HG02938 (cell line): ENCODE results near the gene DCDC1.
A peak's percentile ranks its signal among the peaks of the same experiment; 100 is the strongest.

Experiments used
- ATAC-seq: cut with Tn5 transposase; IDR thresholded peaks from one replicate; pipeline ENCODE4 v1.9.1; 2021; ENCODE audit warnings: mild to moderate bottlenecking, moderate library complexity; ENCODE audit not compliant: unreplicated experiment

Gene DCDC1

DNA sequence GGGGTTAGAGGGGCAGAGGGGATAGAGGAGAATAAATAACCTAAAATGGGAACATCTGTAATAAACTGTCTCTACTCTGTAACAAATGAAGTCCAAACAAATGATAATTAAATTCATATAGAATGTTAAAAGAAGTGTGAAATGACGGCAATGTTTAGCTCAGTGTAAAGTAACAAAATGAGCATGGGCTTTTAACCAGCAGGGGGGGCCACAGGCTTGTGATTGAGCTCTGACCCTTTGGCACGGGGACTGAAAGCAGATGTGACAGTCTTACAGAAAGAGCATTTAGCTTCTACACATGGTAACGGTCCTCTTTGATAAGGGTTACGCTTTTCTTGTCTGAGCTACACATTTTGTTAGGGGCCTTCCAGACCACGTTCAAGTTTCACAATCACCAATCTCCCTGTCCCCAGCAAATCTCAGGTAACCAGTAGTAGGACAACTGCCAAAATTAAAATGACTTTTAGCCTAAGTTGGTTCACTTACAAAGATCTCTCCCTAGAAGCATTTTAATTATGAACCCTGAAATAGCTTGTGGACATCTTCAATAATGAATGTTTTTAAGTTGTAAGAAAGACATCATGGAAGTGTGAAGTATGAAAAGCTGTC, 262.5 kb downstream of the DCDC1 start:
- ATAC-seq = peak; percentile 86

DNA sequence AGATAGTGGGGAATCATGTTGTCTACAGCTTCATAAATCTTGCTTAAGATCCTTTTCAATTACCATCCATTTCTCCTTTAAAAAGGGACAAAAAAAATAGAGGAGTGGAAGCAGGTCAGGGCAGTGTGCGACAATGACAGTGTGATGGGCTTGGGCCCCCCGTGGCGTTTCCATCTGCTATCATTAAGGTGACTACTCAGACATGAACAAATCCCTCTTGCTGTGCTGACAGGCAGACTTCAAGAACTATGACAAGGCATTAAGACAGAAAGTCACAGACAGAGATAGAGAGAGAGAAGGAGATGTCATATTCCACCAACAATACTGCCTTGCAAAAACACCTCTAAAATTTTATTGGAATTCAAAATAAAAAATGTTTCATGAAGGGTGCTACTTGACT, 263.2 kb downstream of the DCDC1 start:
- ATAC-seq = no peak

DNA sequence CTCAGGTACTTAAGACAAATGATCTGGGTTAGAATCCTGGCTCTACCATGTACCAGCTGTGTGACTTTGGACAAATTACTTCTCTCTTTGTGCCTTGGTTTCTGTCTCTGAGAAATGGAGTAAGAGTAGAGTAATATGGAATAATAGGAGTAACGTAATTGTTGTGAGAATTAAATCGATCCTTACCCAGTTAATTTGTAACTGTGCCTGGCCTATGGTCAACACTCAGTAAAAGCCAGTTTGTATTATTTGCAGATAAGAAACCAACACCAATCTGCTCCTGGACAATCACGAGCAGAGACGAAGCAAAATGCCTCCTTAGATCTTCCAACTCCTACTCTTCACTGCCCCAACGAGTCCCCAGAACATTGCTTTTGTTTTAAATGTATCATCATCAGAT, 266.7 kb downstream of the DCDC1 start:
- no peak for ATAC-seq

DNA sequence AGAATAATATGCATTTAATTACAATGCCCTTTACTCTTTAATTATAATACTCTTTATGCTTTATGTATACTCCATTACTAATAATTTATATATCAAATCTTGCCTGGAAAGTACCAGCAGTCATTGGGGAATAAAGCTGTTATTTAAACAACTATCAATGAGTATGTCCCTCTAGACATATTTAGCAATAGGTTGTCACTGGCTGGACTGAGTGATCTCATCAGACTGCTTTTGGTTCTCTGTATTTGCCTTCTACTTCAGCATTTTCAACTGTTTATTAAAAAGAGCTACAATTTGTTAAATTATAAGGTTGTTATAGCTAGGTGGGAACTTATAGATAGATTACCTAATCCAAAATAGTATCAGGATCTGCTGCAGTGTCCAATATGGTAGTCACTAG, 267.2 kb downstream of the DCDC1 start:
- no peak for ATAC-seq

DNA sequence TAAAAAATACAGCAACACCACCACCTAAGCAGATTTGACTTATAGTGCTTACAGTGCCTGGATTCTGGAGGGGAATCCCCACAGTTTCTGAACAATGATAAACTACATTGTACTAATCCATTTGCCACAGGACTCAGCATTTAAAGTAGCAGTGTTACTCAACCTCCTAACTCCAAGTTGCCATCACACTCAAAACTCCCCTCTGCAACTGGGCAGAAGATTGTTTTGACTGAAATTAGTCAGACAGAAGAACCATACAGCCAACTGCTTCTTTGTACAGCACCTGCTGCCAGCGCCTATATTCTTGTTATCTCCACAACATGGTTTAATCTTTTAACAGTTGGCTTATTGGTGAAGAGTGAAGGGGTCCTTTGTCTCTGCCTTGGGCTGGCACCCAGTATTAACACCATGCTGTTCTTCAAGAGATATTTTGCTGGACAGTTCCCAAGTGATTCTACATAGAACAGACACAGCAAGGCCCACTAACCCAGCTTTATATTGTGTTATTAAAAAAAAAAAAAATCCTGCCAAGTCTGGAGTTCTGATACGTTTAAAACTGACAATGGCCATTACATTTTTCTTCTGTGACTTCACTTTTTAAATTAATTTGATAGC, 273.2 kb downstream of the DCDC1 start:
- no peak for ATAC-seq

DNA sequence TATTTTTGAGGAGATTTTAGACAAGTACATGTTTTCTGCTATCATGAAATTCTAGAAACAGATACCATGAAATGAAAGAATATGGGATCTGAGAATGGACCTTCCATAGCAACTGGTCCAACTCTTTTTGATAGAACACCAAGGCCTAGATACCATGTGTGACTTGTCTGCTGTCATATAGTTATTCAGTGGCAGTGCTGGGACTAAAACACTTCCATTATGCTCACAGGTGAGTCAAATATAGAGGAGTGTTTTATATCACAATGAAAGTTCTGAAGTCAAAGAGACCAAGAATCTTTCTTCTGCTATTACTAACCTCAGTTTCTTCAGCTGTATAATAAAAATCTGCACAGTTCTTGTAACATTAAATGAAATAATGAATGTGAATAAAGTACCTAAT, 276.9 kb downstream of the DCDC1 start:
- no peak for ATAC-seq

DNA sequence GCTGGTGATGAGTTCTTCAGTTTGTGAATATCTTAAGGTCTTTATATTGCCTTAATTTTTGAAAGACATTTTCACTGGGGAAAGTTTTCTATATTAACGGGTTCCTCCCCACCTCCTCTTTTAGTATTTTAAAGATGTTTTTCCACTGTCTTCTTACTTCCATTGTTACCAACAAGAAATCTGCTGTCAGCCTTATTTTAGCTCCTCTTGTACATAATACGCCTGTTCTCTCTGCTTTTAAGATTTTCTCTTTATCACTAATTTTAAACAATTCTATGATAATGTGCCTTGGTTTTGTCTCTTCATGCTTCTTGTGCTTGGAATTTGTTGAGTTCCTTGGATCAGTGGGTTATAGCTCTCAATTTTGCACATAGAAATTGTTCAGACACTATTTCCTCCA, 280.4 kb downstream of the DCDC1 start:
- no peak for ATAC-seq

DNA sequence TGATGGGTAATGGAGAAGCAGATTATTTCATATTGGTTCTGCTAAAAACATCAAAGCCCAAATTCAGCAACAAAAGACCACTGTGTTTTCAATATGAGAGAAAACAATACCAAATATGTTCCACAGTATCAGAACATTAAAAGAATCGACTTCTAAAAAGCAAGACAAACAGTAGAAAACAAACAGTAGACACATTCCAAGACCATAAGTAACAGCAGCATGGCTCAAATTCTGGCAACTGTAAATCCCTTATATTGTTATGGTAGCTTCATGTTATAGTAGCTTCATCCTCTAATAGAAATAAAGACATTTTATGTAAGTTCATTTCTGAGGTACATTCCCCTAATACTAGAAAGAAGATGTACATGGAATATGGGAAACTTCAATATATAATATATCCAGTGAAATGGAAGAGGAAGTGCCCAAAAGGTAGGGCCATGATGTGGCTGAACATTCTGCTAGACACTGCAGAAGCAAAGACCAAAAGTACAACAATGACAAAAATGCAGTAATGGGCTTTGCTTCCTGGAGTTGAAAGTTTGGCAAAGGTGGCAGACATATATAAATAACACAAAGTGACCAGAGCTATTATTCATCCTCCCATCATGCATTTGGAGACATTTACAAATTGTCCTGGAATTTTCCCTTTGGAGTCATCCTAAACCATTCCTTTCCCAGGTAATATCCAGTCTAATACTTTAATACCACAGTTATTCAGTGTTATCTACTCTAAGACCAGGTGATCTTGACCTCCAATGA, 299.9 kb downstream of the DCDC1 start:
- no peak for ATAC-seq

DNA sequence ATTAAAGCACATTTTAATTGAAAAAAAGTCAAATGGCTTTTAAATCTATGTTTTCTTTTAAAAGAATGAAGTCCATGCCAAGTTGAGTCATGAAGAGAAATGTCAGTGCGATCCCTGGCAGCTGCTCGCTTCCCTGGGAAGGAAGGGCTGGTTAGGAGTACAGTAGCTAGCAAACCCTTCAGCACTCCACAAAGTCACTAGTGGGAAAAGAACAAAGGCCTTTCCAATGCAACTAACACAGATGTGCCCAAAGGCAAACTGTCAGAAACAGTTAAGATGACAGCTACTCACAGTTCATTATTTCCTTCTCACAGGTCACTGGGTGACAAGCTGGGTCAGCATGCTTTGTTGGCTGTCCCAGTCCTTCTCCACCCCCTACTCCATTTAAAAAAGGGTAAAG, 308.7 kb downstream of the DCDC1 start:
- no peak for ATAC-seq

DNA sequence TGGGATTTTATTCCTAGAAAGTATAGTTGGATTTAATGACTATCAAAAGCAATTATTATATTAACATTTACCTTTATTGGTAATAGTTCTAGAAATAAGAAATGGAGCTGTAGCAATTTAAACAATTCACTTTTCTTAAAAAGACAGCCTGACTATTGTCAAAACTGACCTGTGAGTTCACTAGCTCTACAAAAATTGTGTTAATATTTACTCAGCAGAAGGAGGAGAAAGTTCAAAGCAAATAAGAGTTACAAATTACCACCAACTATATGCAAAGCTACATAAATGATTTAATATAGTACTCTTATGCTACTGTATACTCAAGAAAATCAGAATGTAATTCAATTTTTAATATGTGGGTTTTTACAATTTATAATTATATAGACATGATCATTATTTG, 310.0 kb downstream of the DCDC1 start:
- no peak for ATAC-seq

DNA sequence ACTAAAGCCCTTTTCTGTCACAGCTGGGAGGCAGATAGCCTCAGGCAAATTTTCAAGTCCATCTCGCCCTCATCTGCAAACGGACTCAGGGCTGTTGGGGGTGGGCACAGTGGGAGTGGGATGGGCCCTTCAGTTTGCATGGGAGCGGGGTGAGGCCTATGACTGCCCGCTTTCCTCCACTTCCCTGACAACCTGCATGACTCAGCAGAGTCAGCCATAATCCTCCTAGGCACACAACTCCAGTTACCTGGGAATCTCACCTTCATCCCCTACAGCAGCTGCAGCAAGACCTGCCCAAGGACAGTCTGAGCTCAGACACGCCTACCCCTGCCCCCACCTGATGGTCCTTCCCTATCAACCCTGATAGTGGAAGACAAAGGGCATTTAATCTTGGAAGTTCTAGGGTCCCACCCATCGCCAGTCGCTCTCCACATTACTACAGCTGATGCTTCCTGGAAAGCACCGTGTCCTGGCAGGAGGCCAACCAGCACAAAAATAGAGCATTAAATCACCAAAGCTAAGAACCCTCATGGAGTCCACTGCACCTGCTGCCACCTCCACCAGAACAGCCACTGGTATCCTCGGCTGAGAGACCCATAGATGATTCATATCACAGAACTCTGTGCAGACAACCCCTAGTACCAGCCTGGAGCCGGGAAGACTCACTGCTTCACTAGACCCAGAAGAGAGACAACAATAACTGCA, 319.3 kb downstream of the DCDC1 start:
- ATAC-seq = no peak

DNA sequence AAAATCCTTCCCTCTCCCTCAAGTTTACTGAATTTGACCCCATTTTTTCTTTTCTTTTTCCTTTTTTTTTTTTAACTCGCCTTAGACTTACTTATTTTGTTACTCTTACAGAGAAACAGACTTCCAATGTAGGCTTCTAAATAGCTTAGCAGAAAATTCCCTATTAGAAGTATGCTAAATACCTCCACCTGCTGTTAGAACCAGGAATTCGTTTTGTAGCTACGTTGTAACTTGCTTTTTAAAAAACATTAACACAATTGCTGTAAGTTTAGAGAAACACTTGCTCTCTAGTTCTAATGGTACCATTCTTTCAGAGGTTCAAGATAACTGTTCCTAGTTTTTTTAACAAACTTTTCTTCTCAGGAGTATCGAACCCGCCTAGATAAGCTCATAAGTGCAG, 324.2 kb downstream of the DCDC1 start:
- ATAC-seq = no peak

DNA sequence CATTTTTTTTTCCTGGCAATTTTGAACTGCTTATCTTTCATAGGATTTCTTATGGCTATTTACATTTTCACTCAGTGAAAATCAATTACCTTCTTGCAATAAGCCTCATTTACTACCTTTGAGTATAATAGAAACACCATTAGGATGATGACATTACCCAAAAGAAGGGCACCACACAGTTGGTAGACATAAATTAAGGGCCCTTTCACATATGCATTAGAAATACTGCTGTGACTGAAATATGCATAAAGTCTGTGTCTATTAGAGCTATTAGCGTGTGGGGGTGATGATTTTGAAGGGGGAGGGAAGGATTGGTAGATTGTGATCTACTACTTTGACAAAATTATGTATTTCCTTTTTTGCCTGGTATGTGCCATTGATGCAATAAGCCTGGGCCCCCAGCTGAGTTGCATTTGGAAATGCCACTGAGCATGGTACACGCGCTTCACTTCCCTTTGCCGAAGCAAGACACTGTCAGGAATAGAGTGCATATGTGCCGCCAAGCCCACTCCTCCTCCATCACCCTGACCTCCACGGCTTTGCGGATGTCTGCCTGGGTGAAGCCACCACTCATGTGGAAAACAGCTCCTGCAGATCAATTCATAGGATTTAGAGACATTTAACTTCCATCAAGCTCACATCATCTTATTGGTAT, 339.3 kb downstream of the DCDC1 start:
- ATAC-seq = no peak

DNA sequence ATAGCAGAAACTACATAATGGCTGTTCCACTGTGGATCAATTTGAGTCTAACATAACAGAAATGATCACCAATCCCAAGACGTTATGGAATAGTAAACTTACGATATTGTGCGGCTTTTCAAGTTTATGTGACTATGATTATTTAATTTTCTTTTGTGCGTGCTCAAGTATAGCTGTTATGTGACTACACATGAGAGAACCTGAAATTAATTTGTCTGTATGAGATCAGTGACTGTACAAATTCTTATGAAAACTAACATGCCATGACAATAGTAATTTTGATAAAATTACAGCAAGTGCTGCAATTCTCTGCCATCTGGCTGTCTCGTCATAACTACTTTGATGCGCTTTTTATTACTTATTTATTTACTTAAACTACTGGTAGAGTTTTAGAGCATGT, 343.2 kb downstream of the DCDC1 start:
- no peak for ATAC-seq

DNA sequence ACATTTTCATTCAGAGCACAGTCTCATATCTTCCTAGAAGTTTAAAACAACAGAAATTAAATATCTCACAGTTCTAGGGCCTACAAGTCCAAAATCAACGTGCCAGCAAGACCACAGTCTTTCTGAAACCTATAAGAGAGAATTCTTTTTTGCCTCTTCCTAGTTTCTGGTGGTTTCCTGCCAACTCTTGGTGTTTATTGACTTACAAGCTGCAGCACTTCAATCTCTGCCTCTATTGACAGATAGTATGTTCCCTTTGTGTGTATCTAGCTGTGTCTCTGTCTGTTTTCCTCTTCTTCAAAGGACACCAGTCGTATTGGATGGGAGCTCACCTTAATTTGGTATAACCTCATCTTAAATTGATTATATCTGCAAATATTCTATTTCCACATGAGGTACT, 347.5 kb downstream of the DCDC1 start:
- ATAC-seq = no peak

DNA sequence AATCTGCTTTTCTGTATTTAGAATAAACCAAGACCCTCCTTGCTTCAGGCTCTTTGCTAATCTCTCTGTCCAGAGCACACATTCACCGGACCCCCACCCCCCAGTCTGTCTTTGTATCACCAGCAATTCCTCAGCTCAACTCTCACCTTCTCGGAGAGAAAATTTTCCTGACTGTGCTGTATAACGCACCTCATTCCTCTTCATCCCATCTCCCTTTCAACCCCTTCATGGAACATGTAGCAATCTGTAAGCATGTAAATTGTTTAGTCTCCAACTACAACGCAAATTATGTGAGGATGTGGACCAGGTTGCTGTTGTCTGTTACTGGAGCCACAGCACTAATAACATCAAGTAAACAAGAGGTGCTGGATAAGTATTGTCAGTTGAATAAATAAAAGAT, 349.8 kb downstream of the DCDC1 start:
- no peak for ATAC-seq

DNA sequence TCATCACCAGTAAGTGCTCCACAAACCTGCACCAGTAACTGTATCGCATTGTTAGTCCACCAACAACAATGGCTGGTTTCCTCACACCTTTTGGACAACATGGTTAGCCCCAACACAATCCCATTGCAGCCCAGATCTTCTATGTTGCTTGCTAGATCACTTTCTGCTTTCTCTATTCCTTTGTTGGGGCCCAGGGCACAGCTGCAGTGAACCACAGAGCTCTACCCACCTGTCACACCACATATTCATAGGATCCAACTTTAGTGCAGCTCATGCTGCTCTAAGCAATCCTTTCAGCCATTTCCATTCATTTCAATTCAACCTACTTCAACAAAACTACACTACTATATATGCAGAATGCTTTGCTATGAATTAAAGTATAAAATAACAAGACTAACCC, 364.3 kb downstream of the DCDC1 start:
- no peak for ATAC-seq

DNA sequence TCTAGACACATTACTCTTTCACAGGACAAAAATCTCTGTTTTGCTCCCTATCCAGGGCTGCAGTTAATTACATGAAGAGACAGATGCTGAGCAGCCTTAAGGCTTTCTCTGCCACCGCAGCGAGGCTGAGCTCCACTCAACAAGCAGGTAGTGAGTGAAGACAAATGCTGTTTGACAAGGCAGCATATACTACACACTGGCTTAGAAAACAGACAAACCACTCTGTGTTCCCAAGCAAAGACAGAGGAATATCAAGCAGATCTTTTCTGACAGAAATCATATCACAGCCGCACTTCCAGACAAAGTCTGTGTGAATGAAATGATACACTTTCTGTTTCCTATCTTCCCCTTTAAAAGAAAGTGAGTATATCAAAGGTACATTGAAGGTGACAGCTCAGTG, 368.1 kb downstream of the DCDC1 start:
- no peak for ATAC-seq

DNA sequence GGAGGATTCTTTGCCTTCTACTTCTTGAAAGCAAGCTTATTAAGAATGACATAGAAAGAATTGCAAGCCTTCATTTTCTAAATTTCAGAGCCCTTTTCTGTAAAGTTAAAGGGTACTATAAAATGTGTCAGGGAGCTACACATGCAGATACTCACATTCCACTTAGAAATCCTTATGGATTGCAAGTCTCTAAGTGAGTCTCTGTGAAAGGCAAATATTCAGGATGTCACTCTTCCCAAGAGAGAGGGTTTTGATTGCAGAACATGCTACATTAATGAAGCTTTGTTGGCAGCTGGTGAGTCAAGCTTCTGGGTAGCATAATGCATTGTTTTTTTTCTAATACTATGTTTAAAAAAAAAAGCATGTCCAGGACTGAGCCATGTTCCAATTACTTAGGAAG, 369.2 kb downstream of the DCDC1 start:
- no peak for ATAC-seq

DNA sequence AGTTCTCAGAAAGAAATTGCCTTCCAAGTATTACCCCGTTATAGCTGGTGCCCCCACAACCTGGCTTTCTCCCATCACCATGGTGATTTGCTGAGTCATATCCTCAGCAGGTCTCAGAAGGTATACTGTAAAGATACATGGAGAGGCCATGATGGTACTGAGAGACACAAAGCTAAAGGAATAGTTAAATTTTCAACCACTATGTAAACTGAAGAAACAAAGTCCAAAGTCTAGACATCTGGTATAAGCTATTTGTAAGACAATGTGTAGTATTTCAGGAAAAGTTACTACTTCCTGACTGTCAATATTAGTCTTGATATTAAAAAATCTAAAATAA, 377.1 kb downstream of the DCDC1 start:
- no peak for ATAC-seq

DNA sequence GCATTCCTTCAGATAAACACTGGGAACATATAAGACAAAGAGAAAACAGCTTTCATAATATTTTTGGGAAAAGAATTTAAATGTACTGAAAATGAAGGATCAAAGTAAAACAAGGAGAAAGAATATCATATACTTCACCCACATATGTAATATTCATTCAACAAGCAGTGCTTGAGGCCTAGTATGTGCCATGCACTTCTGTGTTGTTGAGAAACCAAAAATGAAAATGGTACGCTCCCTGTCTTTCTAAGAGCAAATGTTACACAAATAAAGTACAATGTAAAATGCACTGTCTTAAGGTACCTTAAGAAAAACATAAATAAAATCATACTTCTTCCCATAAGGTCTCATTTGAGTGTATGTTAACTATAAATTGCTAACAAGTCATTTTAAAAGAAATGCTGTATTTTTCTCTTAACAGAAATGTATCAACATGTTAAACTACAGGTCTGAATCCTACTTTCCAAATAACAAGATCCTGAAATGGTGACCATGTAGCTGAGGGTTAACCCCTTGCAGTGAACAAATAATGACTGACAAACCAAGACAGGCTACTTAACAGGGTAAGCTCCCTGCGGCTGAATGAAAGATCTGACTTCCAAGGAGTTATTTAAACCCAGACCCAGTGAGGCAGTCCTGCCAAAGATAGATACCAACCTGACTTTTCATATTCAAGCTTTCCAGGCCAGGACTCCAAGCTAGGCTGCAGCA, 377.6 kb downstream of the DCDC1 start:
- ATAC-seq = no peak
